Tibial nerve (tissue), 4 donors: ENCODE data around the gene NYNRIN.

ENCODE experiments used
- CTCF ChIP-seq, 5 experiments: fragments of 200-600 bp in 3 of 5; fragments of 450-650 bp in 2 of 5; sonication (generic) in 3 of 5; IDR thresholded peaks; one replicate each; pipeline ENCODE4 v1.5.1; 2016 to 2019; ENCODE audit warnings: antibody characterized with exemption in 5 of 5, mild to moderate bottlenecking in 3 of 5, moderate library complexity in 2 of 5
- EP300 ChIP-seq, 2 donors: sonication (generic); formaldehyde crosslinking; IDR thresholded peaks; one replicate each; pipeline ENCODE4 v1.6.1; 2017; ENCODE audit warnings: antibody characterized with exemption in 2 of 2, mild to moderate bottlenecking in 1 of 2
- POLR2A ChIP-seq, 2 donors: fragments of 450-650 bp; IDR thresholded peaks; one replicate each; pipeline ENCODE4 v1.6.1; 2017; ENCODE audit warnings: antibody characterized with exemption in 2 of 2, mild to moderate bottlenecking in 2 of 2, moderate library complexity in 2 of 2

GRCh38 chr14:24379907-24380730 is 18.7 kb upstream of the NYNRIN start:
- TF ChIP-seq CTCF (IDR thresholded peaks at IDR 0.05) (no peak), POLR2A (IDR thresholded peaks at IDR 0.05) (no peak), EP300 (IDR thresholded peaks at IDR 0.05) (no peak)
